H9 (cell line): ENCODE data around the gene GATA5. TPM values are rescaled to one million over a fixed set of nuclear protein-coding genes. Genes with fewer than 3 reads are reported as not detected.

ENCODE experiments used
- DNase-seq: peaks from one replicate; pipeline ENCODE4 v3.0.0-alpha.2; 2017
- H2AFZ ChIP-seq: one replicate; pipeline ENCODE4 v1.6.1; 2013; ENCODE audit warnings: mild to moderate bottlenecking, low read length, control low read depth, moderate library complexity
- H2AK5ac ChIP-seq: 2 replicates; pipeline ENCODE4 v1.6.1; 2013; ENCODE audit warnings: low read length, control low read depth, mixed read lengths; ENCODE audit not compliant: insufficient read length
- H2BK120ac ChIP-seq: one replicate; pipeline ENCODE4 v1.6.1; 2013; ENCODE audit warnings: low read depth, mild to moderate bottlenecking, low read length, control low read depth, inconsistent platforms; ENCODE audit not compliant: poor library complexity, severe bottlenecking
- H2BK12ac ChIP-seq: 2 replicates; pipeline ENCODE4 v1.6.1; 2013; ENCODE audit warnings: low read length, control low read depth, mixed read lengths, low read depth; ENCODE audit not compliant: insufficient read length
- H2BK15ac ChIP-seq: 2 replicates; pipeline ENCODE4 v1.6.1; 2013; ENCODE audit warnings: low read depth, low read length, control low read depth
- H2BK20ac ChIP-seq: one replicate; pipeline ENCODE4 v1.6.1; 2013; ENCODE audit warnings: low read depth, mild to moderate bottlenecking, low read length, control low read depth, inconsistent platforms; ENCODE audit not compliant: poor library complexity, severe bottlenecking
- H2BK5ac ChIP-seq: 2 replicates; pipeline ENCODE4 v1.6.1; 2013; ENCODE audit warnings: low read length, control low read depth, mixed read lengths; ENCODE audit not compliant: insufficient read length
- H3K14ac ChIP-seq: 2 replicates; pipeline ENCODE4 v1.6.1; 2013; ENCODE audit warnings: low read length, control low read depth; ENCODE audit not compliant: insufficient read depth
- H3K18ac ChIP-seq: 2 replicates; pipeline ENCODE4 v1.6.1; 2013; ENCODE audit warnings: low read depth, mild to moderate bottlenecking, mixed read lengths, low read length, control low read depth; ENCODE audit not compliant: insufficient read length
- H3K23ac ChIP-seq: 2 replicates; pipeline ENCODE4 v1.6.1; 2013; ENCODE audit warnings: low read length, control low read depth, mixed read lengths, low read depth; ENCODE audit not compliant: insufficient read length
- H3K23me2 ChIP-seq: 2 replicates; pipeline ENCODE4 v1.6.1; 2013; ENCODE audit warnings: low read depth, mild to moderate bottlenecking, mixed read lengths, low read length, control low read depth; ENCODE audit not compliant: insufficient read length, poor library complexity, severe bottlenecking
- H3K27ac ChIP-seq: 2 replicates; pipeline ENCODE4 v1.5.1; 2013; ENCODE audit warnings: low read length, control low read depth, mixed read lengths, low read depth; ENCODE audit not compliant: insufficient read length
- H3K27me3 ChIP-seq: 2 replicates; pipeline ENCODE4 v1.6.1; 2013; ENCODE audit warnings: low read length, control low read depth, inconsistent platforms; ENCODE audit not compliant: insufficient read depth
- H3K4ac ChIP-seq: 2 replicates; pipeline ENCODE4 v1.6.1; 2013; ENCODE audit warnings: low read depth, mild to moderate bottlenecking, control low read depth, inconsistent platforms, low read length, moderate library complexity
- H3K4me1 ChIP-seq: 2 replicates; pipeline ENCODE4 v1.6.1; 2013; ENCODE audit warnings: low read length, control low read depth, inconsistent platforms; ENCODE audit not compliant: insufficient read depth
- H3K4me2 ChIP-seq: 2 replicates; pipeline ENCODE4 v1.6.1; 2013; ENCODE audit warnings: low read length, control low read depth, mixed read lengths; ENCODE audit not compliant: insufficient read length, insufficient read depth
- H3K56ac ChIP-seq: 2 replicates; pipeline ENCODE4 v1.6.1; 2013; ENCODE audit warnings: low read depth, mild to moderate bottlenecking, mixed read lengths, low read length, control low read depth; ENCODE audit not compliant: insufficient read length
- H3K79me1 ChIP-seq: 2 replicates; pipeline ENCODE4 v1.6.1; 2013; ENCODE audit warnings: low read depth, mild to moderate bottlenecking, moderate library complexity, low read length, control low read depth, inconsistent platforms; ENCODE audit not compliant: insufficient read depth, poor library complexity, severe bottlenecking
- H3K79me2 ChIP-seq: 2 replicates; pipeline ENCODE4 v1.6.1; 2013; ENCODE audit warnings: low read length, control low read depth, inconsistent platforms; ENCODE audit not compliant: insufficient read depth
- H3K9ac ChIP-seq: 2 replicates; pipeline ENCODE4 v1.6.1; 2013; ENCODE audit warnings: low read length, control low read depth, mixed read lengths; ENCODE audit not compliant: insufficient read length; ENCODE audit errors: extremely low read depth
- H3K9me3 ChIP-seq: one replicate; pipeline ENCODE4 v1.6.1; 2013; ENCODE audit warnings: low read depth, low read length, inconsistent platforms; ENCODE audit not compliant: control insufficient read depth
- H3T11ph ChIP-seq: one replicate; pipeline ENCODE4 v1.6.1; 2013; ENCODE audit warnings: mild to moderate bottlenecking, low read length, control low read depth, inconsistent platforms
- H4K20me1 ChIP-seq: one replicate; pipeline ENCODE4 v1.6.1; 2013; ENCODE audit not compliant: control insufficient read depth, insufficient read length, insufficient read depth
- H4K5ac ChIP-seq: 2 replicates; pipeline ENCODE4 v1.6.1; 2013; ENCODE audit warnings: low read depth, mild to moderate bottlenecking, mixed read lengths, low read length, control low read depth; ENCODE audit not compliant: insufficient read length
- H4K8ac ChIP-seq: replicated peaks from 2 replicates; pipeline ENCODE4 v1.6.1; 2013; ENCODE audit warnings: low read length, control low read depth, mixed read lengths, low read depth; ENCODE audit not compliant: insufficient read length
- H4K91ac ChIP-seq: 2 replicates; pipeline ENCODE4 v1.6.1; 2013; ENCODE audit warnings: low read depth, mild to moderate bottlenecking, moderate library complexity, mixed read lengths, low read length, control low read depth; ENCODE audit not compliant: insufficient read length
- H3K27ac Mint-ChIP-seq, 3 experiments: 2 replicates in 2 of 3; 3 replicates in 1 of 3; pipeline ENCODE4 v1.8.0; 2020 to 2021; ENCODE audit warnings: mixed read lengths in 3 of 3, mild to moderate bottlenecking in 1 of 3, moderate library complexity in 1 of 3
- H3K27me3 Mint-ChIP-seq: 2 replicates; pipeline ENCODE4 v1.8.0; 2021; ENCODE audit warnings: low read depth, mild to moderate bottlenecking, moderate library complexity, mixed read lengths
- H3K36me3 Mint-ChIP-seq, 3 experiments: 2 replicates in 2 of 3; 3 replicates in 1 of 3; pipeline ENCODE4 v1.8.0; 2020 to 2021; ENCODE audit warnings: low read depth in 3 of 3, mixed read lengths in 3 of 3; ENCODE audit not compliant: insufficient read depth in 1 of 3
- H3K4me1 Mint-ChIP-seq, 2 experiments: 2 replicates each; pipeline ENCODE4 v1.8.0; 2020; ENCODE audit warnings: mixed read lengths in 2 of 2
- H3K4me3 Mint-ChIP-seq, 2 experiments: 2 replicates in 1 of 2; 3 replicates in 1 of 2; pipeline ENCODE4 v1.8.0; 2020 to 2021; ENCODE audit warnings: mild to moderate bottlenecking in 2 of 2, mixed read lengths in 2 of 2, moderate library complexity in 1 of 2
- H3K9me3 Mint-ChIP-seq, 2 experiments: 2 replicates in 1 of 2; 3 replicates in 1 of 2; pipeline ENCODE4 v1.8.0; 2020; ENCODE audit warnings: mild to moderate bottlenecking in 2 of 2, mixed read lengths in 2 of 2, moderate library complexity in 1 of 2
- WGBS: extraction: QIAGEN DNeasy Blood & Tissue Kit; methylation state at CpG from one replicate; pipeline ENCODE4 v1.1.7; 2013; ENCODE audit warnings: missing lambda C conversion rate, low lambda C conversion rate, mixed read lengths; ENCODE audit not compliant: insufficient read length; ENCODE audit errors: extremely low coverage; 5-methylcytosine and 5-hydroxymethylcytosine counted together
- total RNA-seq: library from RNA; stranded (reverse); gene quantifications from 2 replicates; pipeline ENCODE4 v1.2.1, GENCODE V29; 2021
- TF ChIP-seq, protein P1 (sequence below): fragments of 200-600 bp; sonication (generic); conservative IDR thresholded peaks from 3 replicates; pipeline ENCODE4 v1.8.0; 2021; ENCODE audit warnings: antibody characterized with exemption, mild to moderate bottlenecking

Gene GATA5
- total RNA-seq, 1 experiment from 2014 or later, result 0.24 TPM

DNA sequence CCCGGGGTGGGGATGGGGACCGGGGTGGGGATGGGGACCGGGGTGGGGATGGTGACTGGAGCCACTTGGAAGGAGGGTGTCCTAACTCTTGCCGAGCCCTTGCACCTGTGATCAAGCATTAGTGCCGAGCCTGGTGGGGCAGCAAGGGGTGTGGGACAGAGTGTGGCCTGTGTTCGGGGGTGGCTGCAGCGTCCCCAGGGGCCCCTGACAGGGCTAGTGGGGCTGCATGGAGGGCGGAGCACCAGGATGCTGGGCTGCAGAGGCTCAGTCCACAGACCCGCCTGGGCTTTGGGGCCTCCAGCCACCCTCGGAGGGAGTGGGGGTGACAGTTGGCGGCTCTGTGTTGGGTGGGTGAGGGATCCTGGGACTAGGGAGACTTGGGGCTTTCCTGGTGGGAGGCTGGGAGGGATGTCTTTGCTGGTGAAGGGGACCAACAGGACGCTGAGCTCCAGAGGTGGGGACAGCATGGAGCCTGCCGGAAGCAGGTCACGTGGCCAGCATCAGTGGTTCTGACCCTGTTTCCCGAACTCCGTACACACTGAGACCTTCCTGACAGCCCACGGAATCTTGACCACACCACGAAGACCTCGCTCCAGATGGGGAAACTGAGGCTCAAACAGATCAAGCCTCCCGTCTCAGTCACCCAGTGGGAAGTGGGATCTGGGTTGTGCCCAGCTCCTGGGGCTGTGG lies 53.0 kb downstream of the GATA5 start:
- TF ChIP-seq, protein P1, sequence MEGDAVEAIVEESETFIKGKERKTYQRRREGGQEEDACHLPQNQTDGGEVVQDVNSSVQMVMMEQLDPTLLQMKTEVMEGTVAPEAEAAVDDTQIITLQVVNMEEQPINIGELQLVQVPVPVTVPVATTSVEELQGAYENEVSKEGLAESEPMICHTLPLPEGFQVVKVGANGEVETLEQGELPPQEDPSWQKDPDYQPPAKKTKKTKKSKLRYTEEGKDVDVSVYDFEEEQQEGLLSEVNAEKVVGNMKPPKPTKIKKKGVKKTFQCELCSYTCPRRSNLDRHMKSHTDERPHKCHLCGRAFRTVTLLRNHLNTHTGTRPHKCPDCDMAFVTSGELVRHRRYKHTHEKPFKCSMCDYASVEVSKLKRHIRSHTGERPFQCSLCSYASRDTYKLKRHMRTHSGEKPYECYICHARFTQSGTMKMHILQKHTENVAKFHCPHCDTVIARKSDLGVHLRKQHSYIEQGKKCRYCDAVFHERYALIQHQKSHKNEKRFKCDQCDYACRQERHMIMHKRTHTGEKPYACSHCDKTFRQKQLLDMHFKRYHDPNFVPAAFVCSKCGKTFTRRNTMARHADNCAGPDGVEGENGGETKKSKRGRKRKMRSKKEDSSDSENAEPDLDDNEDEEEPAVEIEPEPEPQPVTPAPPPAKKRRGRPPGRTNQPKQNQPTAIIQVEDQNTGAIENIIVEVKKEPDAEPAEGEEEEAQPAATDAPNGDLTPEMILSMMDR, result no peak
- Histone ChIP-seq H4K8ac (no peak overlapping the region), H4K20me1 (no peaks in the 10 kb centered on the region), H3K9ac (no peak overlapping the region), H3K27ac (no peak overlapping the region), H3K23ac (no peak overlapping the region), H3T11ph (no peak overlapping the region), H3K4me2 (no peak overlapping the region), H2AFZ (no peak overlapping the region), H2BK12ac (no peak overlapping the region), H2BK120ac (no peak overlapping the region), H3K56ac (no peak overlapping the region), H2AK5ac (no peak overlapping the region), H3K23me2 (no peaks in the 10 kb centered on the region), H4K91ac (no peak overlapping the region), H3K18ac (no peak overlapping the region), H3K79me2 (no peaks in the 10 kb centered on the region), H3K4me1 (no peaks in the 10 kb centered on the region; the same call in 1 of the 2 replicates), H4K5ac (no peak overlapping the region), H3K9me3 (no peaks in the 10 kb centered on the region), H2BK5ac (no peak overlapping the region), H2BK20ac (no peak overlapping the region), H3K27me3 (no peaks in the 10 kb centered on the region), H2BK15ac (no peak overlapping the region), H3K14ac (0 out of 2 replicates have a peak overlapping the region, but pooled peaks have one; percentile 12), H3K79me1 (no peaks in the 10 kb centered on the region), H3K4ac (no peak overlapping the region)
- no peak for DNase-seq
- peaks cover 3 to 5% of the 10 kb centered on the region in 2 experiments; a peak in 2 of 5 replicates for H3K9me3 Mint-ChIP-seq
- peaks cover 9 to 36% of the 10 kb centered on the region in 2 experiments for H3K4me1 Mint-ChIP-seq
- H3K27me3 Mint-ChIP-seq, result no peaks in the 10 kb centered on the region; the same call in 1 of the 2 replicates
- no peak overlapping the region for H3K4me3 Mint-ChIP-seq
- peaks cover 0 to 4% (median 4%) of the 10 kb centered on the region in 3 experiments; a peak in 1 of 7 replicates for H3K36me3 Mint-ChIP-seq
- H3K27ac Mint-ChIP-seq, result no peak overlapping the region
- WGBS, result no CpG with 5 or more reads among the region's 20 CpGs
